Peyer's patch (tissue), 4 donors: Measurements from ENCODE around the gene TSPAN32.

Source experiments
- POLR2A ChIP-seq, 2 donors: fragments of 450-650 bp; IDR thresholded peaks; one replicate each; pipeline ENCODE4 v1.5.1; 2017; ENCODE audit warnings: antibody characterized with exemption in 2 of 2, mild to moderate bottlenecking in 2 of 2, moderate library complexity in 2 of 2
- TF ChIP-seq, protein P1 (sequence below), 6 experiments: fragments of 450-650 bp in 4 of 6; fragments of 200-600 bp in 2 of 6; sonication (generic) in 1 of 6; IDR thresholded peaks; one replicate each; pipeline ENCODE4 v1.5.1; 2017 to 2019; ENCODE audit warnings: antibody characterized with exemption in 6 of 6, mild to moderate bottlenecking in 3 of 6, moderate library complexity in 1 of 6

DNA sequence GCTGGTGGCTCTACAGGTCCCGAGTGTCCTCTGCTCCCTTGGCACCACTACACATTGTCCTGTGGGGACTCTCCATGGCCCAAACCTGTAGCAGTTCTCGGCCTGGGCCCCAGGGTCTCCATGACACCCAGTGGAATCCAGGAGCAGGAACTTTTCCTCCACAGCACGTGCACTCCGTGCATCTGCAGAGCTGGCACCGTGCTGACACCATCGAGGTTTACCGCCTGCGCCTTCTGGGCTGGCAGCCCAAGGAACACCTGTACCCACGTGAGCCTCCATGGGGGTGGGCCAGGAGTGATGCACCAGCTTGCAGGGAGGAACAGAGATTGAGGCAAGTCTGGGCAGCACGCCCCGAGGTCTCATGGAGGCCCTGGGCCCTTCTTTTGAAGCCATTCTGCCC lies 25.2 kb downstream of the TSPAN32 start:
- no peak for TF ChIP-seq POLR2A (IDR thresholded peaks at IDR 0.05)
- TF ChIP-seq, protein P1, sequence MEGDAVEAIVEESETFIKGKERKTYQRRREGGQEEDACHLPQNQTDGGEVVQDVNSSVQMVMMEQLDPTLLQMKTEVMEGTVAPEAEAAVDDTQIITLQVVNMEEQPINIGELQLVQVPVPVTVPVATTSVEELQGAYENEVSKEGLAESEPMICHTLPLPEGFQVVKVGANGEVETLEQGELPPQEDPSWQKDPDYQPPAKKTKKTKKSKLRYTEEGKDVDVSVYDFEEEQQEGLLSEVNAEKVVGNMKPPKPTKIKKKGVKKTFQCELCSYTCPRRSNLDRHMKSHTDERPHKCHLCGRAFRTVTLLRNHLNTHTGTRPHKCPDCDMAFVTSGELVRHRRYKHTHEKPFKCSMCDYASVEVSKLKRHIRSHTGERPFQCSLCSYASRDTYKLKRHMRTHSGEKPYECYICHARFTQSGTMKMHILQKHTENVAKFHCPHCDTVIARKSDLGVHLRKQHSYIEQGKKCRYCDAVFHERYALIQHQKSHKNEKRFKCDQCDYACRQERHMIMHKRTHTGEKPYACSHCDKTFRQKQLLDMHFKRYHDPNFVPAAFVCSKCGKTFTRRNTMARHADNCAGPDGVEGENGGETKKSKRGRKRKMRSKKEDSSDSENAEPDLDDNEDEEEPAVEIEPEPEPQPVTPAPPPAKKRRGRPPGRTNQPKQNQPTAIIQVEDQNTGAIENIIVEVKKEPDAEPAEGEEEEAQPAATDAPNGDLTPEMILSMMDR (IDR thresholded peaks at IDR 0.05): no peak
